ENCODE results near the gene CRACR2B. TPM values are rescaled to one million over a fixed set of nuclear protein-coding genes. Genes with fewer than 3 reads are reported as not detected.

The CRACR2B gene
- total and polyA plus RNA-seq, 10 of the 15 experiments (the other 5 are each of a cell fraction or from before 2014, with no cell fraction given): 0.10 to 33.7 (median 12.7) TPM

- TF ChIP-seq, protein P1, sequence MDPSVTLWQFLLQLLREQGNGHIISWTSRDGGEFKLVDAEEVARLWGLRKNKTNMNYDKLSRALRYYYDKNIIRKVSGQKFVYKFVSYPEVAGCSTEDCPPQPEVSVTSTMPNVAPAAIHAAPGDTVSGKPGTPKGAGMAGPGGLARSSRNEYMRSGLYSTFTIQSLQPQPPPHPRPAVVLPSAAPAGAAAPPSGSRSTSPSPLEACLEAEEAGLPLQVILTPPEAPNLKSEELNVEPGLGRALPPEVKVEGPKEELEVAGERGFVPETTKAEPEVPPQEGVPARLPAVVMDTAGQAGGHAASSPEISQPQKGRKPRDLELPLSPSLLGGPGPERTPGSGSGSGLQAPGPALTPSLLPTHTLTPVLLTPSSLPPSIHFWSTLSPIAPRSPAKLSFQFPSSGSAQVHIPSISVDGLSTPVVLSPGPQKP (IDR thresholded peaks at IDR 0.05; ENCODE audit: low read depth, low read length): no peak
These were observed 26.1 kb downstream of the CRACR2B start (continued) for GRCh38 chr11:853682-854448.

DNA sequence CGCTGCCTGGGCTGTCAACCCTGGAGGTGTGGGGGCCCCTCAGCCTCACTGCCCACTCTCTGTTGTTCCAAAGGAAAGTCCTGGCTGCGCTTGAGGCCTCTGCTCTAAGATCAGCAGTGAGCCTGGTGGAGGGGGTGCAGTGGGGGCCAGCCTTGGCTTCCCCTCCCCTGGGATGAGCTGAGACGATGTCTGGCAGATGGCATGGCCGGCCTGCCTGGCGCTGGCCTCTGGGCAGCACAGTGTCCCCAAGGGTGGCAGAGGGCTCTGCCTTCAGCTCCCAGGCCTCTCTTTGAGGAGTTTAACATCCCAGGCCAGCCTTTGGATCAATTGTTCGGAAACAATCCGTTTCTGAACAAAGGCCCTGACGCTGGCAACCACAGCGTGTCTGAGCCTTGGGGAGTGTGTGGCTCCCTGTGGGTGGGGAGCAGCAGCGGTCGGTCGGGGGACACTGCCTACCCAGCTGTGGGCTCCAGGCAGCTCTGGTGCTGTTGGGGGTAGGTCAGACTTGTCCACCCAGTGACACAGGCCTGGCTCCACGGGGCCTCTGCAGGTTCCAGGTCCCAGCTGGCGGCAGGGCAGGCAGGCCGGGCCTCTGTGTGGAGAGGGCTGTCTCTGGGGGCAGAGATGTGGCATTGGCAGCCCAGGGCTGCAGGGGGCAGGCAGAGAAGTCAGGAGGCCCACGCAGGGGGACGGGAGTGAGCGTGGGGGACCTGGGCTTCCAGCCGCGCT lies 27.0 kb downstream of the CRACR2B start:
- no peak overlapping the region for H3K4me3 ChIP-seq
- in situ Hi-C loops (cut with MboI): no loop called here
- CTCF ChIA-PET: no interaction called here
- no TSS peak for BruUV-seq (replicated peaks)
- SMC1A ChIA-PET (ENCODE audit: uncharacterized antibody, unreplicated experiment): no interaction called here
- no peak for ATAC-seq
- no peak overlapping the region for H3K9ac ChIP-seq (ENCODE audit: control insufficient read depth, insufficient read depth, low read length)
- H2AFZ ChIP-seq (ENCODE audit: control insufficient read depth, low read depth, low read length): no peak overlapping the region
- no peaks in the 10 kb centered on the region for H3K79me2 ChIP-seq (ENCODE audit: control insufficient read depth, insufficient read depth, low read length)
- no peaks in the 10 kb centered on the region for H3K36me3 ChIP-seq (ENCODE audit: control insufficient read depth in 2 of 2, insufficient read depth in 2 of 2, low read length in 1 of 2)
- POLR2A ChIA-PET: no interaction called here
- RAD21 ChIA-PET (ENCODE audit: unreplicated experiment): no interaction called here
- no peak overlapping the region for H3K27ac ChIP-seq (ENCODE audit: control insufficient read depth, insufficient read depth)
- no peaks in the 10 kb centered on the region for H3K4me1 ChIP-seq (ENCODE audit: control insufficient read depth, insufficient read depth, low read length)
- no peaks in the 10 kb centered on the region for H3K27me3 ChIP-seq (replicated peaks in 1 of 2; ENCODE audit: control insufficient read depth in 2 of 2, insufficient read depth in 2 of 2, low read length in 1 of 2)
- FAIRE-seq: no peak
- H3K4me2 ChIP-seq (ENCODE audit: control insufficient read depth, insufficient read depth): no peak overlapping the region
- no peaks in the 10 kb centered on the region for H3K9me3 ChIP-seq (replicated peaks; ENCODE audit: control insufficient read depth, insufficient read depth, low read length)
- no peaks in the 10 kb centered on the region for H4K20me1 ChIP-seq (ENCODE audit: control insufficient read depth, insufficient read depth)
- TF ChIP-seq BMI1 (IDR thresholded peaks at IDR 0.05; ENCODE audit: borderline replicate concordance): no peak
- no peak for TF ChIP-seq KDM1A (IDR thresholded peaks at IDR 0.05; ENCODE audit: borderline replicate concordance)
- no peak for TF ChIP-seq CEBPB (IDR thresholded peaks at IDR 0.05; ENCODE audit: borderline replicate concordance in 1 of 2, low read depth in 2 of 2, low read length in 2 of 2)
- TF ChIP-seq ZBTB4 (CRISPR knock-in tag; IDR thresholded peaks at IDR 0.05): no peak
- no peak for TF ChIP-seq IKZF1 (conservative IDR thresholded peaks at IDR 0.05)
- TF ChIP-seq SIX5 (IDR thresholded peaks at IDR 0.05; ENCODE audit: low read depth, low read length, severe bottlenecking): no peak
- no peak for TF ChIP-seq RBBP5 (conservative IDR thresholded peaks at IDR 0.05)
- TF ChIP-seq FOXM1 (IDR thresholded peaks at IDR 0.05; ENCODE audit: low read depth, low read length): no peak
- no peak for TF ChIP-seq BCL11A (IDR thresholded peaks at IDR 0.05; ENCODE audit: low read depth, low read length)
- DNase-seq (ENCODE audit: low read depth, low spot score): no peak
- 39% methylated on average over 15 of the region's 20 CpGs for WGBS (ENCODE audit: insufficient coverage, insufficient replicate concordance, low lambda C conversion rate, missing lambda C conversion rate)
- intact Hi-C loops (cut with micrococcal nuclease; ENCODE audit: unreplicated experiment): no loop called here
